ENCODE results near the gene PLD4.

PLD4 gene

DNA sequence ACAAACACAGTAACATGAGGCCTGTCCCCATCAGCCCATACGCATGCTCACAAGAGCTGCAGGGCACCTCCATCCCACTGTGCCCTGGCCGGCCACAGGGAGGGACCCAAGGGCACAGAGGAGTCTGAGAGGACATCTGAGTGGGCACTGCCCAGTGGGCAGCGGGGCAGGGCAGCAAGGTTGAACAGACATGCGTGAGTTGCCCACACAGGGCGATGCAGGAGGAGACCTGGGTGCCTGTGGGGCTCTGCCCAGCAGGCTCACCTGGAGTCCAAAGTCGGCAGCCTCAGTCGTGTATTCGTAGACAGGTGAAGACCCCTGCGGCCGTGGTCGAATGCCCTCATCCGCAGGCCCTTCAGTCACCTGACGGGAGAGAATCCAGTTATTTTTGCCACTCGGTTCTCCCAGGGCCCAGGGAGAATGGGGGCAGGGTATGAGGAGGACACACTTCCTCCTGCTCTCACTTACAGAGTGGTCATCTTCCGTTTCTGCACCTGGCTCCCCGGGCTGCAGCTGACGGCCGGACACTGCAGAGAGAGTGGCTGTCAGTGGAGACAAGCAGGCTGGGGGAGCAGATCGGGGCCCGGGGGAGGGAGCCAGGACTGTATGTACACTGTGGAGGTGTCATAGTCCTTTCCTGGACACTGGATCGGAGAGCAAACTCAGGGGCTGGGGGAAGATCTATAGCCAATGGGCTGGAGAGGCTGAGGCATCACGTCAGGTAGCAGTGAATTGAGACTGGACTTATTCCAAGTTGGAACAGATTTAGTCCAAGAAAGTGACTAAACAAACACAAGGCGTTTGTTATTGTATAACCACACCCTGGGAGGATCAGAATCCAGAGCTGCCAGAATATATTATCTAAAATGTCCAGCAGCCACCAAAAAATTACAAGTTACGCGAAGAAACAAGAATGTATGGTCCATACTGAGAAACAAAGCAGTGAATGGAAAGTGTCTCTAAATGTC, 32.8 kb downstream of the PLD4 start:
- no peak for DNase-seq

DNA sequence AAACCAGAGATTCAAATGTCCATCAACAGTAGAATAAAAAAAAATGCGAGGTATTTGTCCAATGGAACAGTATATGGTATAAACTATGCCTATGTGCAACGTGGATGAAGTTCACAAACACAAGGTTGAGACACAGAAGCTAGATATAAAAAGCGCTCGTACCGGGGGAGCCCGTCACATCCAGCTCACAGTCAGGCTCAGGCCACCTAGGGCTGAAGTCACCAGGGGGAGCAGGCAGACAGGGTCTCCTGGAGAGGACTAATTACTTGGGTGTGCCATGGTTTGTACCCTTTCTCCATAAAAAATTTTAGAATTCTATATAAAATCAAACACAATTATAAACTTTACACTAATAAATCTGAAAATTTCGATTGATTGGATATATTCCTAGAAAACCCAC, 39.9 kb downstream of the PLD4 start:
- no peak for DNase-seq

DNA sequence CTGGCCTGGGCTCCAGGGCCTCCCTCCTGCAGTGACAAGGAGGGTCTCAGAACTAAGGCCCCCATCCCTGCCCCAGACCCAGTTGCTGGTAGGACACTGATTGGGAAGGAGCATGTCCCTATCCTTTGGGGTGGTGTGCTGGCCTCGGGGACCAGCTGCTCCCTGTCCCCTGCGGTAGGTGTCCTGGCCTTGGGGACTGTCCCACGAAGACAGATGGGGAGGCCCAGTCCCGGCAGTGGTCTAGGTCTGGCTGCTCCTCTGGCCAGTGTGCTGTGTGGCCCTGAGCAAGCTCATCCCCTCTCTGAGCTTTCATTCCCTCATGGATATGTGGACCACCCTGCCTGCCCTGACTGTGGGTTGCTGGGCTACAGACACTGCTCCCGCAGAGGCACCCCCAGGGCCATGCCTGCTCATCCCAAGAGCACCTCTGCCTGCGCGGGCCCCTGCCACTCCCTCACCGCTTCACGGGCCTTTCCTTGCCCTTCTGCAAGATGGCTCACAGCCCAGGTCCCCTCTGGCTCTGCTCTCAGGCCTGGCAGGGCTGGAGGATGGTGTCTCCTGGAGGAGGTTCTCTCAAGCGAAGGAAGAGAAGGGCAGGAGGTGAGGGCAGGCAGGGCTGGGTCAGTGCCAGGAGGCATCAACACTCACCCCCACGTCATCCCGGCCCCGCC, 41.0 kb downstream of the PLD4 start:
- DNase-seq: no peak

DNA sequence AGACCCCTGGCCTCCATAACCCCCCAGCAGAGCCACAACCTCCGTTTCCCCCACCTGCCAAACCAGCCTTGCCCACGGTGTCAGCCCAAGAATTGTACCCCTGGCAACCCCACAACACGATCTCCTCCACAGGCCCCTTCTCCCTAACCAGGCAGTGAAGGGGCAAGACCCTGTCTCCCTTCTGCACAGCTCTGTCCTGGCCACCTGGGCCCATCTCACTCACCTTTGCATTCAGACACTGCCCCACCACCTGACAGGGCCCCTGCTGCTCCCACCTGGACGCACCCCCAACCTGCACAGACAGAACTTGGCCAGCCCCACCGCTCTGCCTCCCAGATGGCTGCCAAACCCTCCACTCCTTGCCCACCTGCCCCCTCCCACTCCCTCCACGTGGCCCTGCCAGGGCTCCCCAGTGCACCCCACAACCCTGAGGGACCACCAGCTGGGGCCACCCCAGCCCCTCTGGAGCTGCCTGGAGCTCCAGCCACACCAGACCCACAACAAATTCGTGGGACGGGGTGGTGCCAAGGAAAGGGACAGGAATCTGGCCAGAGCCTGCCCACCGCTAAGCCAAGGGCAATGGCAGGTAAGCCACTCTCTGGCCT, 41.7 kb downstream of the PLD4 start:
- no peak for DNase-seq

DNA sequence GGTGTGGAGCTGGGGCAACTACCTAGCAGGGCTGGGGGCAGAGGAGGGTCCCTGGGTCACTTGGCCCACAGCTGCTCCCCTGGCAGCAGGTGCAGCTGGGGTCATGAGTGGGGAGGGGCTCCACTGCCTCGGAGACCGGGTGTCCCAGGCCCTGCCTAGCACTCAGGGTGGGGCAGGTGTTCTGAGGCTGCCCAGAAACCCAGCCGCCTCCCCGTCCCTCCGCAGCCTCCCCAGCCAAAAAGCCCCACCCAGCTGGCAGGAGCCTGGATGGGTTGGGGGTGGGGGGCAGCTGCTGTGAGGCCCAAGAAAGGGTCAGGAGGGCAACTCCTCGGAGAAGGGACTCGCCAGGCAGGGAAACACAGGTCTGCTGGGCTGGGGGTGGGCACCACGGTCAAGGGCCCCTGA, 42.3 kb downstream of the PLD4 start:
- no peak for DNase-seq

DNA sequence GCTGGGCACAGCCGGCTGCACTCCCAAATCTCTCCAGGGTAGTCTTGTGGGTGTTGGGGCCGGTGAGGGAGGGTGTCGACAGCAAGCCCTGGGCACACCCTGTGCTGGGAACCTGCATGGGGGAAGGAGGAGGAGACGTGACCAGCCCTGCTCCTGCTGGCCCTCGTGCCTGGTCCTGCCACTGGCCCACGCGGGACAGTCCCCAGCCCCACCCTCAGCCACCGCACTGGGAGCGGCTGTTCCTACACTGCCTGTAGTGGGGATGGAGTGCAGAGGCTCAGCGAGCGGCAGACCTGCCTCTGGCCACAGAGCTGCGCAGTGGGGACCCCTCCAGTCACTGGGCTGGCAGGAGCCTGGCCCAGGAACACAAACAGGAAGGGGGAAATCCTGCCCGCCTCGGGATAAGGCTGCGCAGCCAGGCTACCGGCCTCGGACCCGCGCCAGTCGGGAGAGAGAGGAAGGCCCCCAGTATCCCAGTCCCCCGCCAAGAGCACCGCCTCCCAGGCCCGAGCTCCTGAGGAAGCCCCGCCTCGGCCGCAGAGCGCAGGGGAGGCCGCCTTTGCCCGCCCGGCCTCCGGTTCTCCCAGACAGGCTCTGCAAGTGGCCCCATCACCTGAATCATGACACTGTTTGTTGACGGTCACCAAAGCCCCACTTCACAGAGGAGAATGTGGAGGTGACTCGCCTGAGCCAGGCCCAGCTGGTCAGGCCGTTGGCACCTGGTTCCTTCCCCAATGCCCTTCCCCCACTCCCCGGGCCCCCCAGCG, 42.9 kb downstream of the PLD4 start:
- DNase-seq: no peak

DNA sequence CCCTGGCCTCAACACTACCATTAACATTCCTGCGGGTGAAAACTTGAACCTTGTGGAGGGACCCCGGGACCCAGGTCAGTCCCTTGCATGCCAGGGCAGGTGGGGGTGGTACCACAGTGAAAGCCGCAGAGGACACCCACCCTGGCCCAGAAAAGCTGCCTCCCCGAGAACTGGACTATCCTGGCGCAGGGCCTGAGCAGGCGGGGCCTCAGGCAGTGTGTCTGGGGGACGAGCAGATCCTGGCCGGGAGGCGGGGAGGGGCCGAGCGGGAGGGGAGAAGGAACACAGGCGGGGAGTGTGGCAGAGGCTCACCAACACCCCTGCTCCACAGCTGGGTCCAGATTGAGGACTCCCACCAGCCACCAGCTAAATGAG, 43.5 kb downstream of the PLD4 start:
- peak; percentile 18 for DNase-seq

DNA sequence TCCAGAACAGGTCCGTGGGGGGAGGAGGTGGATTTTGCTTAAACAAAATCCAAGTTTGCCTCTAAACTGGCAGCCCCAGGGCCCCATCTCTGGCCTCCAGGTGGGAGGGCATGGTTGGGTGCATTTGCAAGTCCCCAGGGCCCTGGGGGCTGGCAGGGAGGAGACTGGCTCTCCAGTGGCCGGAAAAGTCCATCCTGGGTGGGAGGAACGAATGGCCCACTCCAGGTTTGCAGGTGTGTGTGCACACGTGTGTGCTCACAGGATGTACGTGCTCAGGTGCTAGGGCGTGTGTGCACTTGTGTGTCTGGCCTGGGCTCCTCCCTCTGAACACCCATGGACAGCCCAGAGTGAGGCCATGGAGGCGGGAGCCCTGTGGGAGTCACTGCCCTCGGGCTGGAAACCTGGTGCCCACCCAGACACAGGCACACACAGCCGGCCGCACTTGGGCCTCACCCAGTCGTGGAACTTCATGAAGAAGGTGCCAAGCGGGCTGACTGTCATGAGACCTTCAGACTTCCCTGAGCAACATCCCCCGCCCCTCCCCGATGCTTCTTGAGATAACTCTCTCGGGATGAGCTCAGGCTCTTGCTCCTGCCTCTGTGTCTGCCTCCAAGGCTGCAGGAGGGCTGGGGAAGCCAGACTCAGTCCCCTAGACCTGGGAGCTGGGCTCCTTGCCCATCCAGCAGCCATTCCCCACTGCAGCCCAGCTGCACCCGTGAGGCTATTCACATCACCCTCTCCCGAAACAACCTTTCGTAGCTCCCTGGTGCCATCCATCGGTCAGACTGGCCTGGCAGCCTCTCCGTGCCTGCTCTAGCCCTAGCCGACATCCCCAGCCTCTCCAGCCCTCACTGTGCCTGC, 44.1 kb downstream of the PLD4 start:
- no peak for DNase-seq

DNA sequence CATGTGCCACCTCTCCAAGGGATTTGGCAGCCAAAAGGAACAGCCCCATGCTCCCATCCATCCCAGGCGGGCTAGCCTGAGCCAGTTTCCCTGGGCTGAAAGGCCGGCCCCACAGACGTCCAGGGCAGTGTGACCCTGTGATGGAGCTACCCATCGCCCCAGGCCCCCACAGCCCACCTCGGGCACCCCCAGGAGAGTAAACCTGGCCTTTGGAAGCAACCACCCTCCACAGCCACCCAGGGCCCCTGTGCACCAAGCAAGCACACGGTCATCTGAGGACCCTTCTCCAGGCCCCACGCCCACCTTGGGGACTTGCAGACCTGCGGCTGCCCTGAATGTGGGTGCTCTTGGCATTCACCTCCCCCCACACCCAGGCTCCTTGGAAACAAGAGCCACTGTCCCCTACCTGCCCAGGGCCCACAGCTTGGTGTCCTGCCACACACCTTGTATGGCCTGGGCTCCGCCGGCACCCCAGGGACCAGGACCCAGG, 45.1 kb downstream of the PLD4 start:
- no peak for DNase-seq

DNA sequence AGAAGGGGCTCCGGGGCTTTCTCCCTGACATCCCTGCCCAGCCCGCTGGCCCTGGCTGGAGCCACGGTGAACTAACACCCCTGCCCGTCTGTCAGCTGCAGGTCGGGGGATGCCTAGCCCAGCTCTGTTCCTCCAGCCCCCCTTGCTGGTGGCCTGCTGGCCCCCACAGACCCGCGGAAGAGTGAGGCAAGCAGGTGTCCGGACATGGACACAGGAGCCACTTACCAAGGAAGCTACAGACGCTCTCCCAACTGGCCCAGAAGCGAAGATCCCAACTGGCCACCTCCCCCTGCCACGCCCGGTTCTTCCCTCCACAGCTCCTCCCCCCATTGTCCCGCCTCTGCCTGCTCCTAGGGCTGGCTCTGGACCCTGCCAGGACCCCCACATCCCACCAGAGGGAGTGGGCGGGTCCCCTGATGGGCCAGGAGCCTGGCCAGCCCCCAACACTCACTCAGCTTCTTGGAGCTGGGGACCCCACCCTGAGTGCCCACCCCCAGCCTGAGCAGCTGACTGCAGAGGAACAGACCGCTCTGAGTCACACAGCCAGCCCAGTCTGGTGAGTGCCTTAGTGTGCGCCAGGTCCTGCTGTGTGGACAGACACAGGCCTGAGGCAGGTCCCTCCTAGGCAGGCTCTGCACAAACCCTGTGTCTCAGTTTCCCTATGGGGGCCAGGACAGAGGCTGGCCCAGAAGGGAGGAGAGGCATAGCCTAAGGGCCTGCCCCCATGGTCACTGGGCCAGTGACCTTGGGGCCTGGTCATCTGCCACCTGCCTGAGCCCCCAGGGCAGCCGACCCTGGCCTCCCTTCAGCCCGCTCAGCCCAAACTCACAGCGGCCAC, 45.8 kb downstream of the PLD4 start:
- no peak for DNase-seq

DNA sequence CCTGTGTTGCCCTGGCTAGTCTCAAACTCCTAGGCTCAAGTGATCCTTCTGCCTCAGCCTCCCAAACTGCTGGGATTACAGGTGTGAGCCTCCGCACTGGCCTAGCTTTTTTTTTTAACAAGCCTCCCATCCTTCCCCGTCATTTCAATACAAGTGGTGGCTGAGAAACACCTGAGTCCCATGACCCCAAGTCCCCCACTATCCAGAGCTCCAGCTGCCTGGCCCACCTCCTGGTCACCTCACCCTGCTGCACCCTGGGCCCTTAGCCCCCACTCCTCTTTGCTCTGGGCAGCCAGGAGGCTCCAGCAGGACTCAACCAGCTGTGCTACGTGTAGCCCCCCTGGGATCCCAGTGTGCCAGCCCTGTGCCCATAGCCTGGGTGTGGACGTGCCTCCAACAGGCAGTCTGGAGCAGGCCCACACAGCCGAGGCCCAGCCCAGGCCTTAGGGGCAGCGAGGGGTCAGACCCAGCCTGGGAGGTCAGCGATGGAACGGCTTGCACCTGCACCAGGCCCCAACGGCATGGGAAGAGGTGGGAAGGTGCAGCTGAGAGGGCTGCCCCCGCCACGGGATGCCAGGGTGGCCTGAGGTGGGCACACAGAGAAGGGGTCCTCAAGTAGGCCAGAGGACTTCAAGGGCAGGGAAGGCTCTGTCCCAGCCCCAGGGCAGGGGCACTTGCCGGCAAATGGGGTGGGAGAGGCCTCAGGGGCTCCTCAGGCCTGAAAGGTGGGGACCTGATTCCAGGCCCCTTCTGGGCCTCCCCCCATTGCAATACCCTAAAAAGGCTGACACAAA, 47.0 kb downstream of the PLD4 start:
- DNase-seq: no peak

DNA sequence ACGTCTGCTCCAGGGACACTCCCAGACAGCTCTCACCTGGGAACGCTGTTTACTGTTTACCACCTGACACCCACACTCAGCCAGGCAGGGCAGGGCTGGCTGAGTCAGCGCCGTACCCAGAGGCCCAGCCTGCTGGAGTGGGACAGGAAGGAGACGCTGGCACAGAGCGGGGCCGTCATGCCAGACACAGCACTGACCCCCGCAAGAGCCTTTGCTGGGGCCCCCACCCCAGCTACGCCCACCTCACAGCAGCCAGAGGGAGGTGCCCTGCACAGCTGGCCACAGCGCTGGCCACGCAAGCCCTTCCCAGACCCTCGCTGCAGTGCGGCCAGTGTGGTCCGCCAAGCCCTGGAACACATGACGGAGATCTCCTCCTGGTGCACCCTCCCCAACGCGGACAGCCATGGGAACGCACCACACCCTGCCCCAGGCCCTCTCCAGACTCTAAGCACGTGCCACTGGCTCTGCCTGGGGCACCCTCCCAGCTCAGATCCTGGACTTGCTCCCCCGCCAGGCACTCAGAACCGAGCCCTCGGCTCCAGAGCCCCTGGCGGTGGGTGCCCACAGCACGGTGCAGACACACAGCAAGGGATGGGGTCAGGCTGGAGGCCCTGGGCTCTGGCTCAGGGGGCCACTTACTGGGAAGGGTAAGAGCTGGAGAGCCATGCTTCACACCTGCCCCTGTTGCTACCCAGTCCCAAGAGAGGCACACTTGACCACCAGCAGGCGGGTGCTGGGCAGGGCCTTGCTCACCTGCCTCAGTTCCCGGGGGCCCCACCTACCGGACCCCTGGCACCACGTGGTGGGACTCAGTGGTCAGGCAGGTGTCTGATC, 47.8 kb downstream of the PLD4 start:
- no peak for DNase-seq

DNA sequence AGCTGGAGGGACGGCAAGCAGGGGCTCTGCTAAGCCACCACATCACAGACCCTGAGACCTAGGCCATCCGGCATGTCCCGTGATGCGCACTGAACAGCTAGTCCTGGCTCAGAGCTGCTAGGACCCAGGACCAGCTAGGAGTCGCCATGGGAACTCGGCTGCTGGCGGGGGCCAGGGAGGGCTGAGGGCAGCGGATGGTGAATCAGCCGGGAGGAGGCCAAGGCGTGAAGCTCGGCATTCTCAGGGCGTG, 48.4 kb downstream of the PLD4 start:
- peak; percentile 39 for DNase-seq

DNA sequence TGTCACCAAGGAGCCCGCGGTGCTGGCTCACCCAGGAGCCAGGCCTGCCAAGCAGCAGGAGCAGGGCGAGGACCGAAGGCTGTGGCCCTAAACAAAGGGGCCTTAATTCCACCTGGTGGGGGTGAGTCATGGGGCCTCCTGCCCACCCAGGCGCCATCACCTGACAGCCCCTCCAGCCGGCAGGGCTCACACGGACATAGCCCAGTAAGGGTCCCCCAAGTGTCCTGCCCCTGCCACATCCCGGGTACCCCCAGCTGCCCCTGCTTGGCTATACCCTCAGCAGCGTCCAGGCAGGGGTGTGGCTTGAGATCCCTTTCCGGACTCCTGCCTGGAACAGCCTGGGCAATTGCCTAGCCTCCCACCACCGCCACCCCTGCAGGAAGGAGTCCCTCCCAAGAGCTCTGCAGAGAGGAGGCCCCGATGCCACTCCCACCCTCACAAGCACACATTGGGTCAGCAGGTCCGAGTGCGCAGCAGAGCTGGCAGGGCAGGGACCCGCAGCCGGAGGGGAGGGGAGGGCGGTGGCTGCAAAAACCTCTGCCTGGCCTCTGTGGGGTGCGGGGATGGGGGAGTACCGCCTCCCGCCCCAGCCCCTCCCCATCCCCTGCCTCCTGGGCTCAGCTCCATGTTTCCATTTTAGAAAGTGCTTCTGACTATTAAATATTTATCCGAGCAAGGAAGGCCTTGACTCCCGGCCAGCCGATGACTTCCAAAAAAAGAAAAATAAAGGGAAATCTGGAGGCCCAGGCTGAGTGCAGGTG, 48.9 kb downstream of the PLD4 start:
- DNase-seq: peak; percentile 18

DNA sequence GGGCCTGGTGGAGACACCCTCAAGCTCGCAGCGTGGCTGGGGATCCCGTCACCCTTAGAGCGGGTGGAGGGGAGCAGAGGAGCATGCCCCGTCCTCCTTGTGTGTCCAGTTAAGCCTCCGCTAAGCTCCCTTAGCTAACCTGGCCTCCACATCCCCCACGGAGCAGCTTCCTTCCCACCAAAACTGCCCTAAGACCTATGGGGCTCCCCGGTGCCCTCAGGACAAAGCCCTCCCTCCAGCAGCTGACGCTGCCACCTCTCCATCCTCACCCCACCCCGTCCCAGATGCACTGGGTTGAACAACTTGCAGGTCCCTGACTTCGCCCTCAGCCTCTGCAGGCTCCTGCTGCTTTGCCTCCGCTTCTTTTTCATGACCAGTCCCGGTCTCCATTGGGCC, 49.5 kb downstream of the PLD4 start:
- DNase-seq: no peak

DNA sequence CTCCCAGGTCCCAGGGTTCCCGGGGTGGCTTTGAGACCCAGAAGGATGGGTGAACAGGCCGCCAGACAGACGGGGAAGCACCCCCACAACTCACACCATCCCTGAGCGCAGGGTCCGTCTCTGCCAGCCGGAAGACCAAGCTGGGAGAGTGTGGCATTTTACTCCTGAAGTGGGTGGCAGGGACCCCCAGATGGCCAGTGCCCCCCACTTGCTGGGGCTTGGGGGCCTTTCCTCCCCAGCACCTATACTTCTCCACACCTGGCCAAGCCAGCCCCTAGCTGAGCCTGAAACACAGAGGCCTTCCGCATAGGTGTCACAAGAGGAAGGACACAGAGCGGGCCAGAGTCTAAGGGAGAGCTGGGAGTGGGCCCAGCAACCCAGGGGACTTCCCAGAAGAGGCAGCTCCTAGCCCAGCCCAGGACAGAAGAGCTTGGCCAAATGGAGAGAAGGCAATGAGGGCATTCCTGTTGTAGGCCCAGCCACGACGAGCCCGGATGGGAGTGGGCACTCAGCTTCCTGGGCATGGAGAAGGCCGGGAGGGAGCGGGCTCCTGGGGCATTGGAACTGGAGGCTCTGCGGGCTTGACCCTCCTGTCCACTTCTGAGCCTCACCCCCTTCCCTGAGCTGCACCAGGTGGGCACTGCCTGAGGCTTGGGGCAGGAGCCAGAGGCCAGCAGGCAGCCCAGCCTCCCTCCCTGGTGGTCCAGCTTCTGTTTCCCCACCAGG, 50.1 kb downstream of the PLD4 start:
- DNase-seq: no peak

DNA sequence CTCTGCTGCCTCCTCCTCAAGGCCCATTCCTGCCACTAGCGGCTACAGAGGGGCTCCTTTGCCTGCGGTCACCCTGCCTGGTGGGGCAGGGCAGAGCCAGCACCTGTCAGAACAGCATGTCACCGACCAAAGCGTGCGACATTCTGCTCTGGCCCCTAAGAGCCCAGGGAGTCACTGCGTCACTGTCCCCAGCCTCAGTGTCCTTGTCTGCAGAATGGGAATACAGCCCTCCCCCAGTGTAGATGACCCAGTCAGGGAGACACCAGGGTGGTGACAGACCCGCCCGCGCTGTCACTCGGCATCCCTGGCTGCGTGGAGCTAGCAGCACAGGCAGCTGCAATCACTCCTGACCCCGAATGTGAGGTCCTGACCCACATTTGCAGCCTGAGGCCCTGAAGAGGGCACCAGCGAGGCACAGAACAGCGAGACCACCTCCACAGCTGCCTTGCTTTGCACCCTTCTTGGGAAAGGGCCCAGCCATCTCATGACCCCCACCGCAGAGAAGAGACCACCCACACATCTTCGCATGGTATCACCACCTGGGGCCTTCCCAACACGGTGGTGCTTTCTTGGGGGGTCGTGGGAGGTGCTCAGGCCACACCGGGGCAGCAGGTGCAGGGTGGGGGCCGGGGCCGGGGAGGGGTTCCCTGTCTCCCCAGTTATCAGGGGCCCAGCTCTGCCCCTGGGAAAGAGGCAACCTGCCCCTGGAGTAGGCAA, 51.0 kb downstream of the PLD4 start:
- DNase-seq: peak; percentile 33
